Gastrocnemius medialis (tissue), 4 donors: ENCODE data around the gene C6orf89. TPM values are rescaled to one million over a fixed set of nuclear protein-coding genes. Genes with fewer than 3 reads are reported as not detected.

ENCODE experiments used
- ATAC-seq, 2 donors: fragments of 150-250 bp; one replicate each; pipeline ENCODE4 v1.9.1; 2016
- DNase-seq, 2 donors: peaks; one replicate each; pipeline ENCODE4 v3.0.0-alpha.2; 2019
- H3K27ac ChIP-seq, 4 donors: fragments of 200-600 bp; sonication (generic); 1 replicate in 1 of 4; 2 replicates in 3 of 4; pipeline ENCODE4 v1.5.1; 2016 to 2018; ENCODE audit warnings: mild to moderate bottlenecking in 2 of 4, moderate library complexity in 1 of 4
- H3K27me3 ChIP-seq, 3 donors: fragments of 200-600 bp; sonication (generic) in 2 of 3; 1 replicate in 1 of 3; 2 replicates in 2 of 3; pipeline versions ENCODE4 v1.5.1 to v1.6.0; 2016 to 2019; ENCODE audit warnings: mild to moderate bottlenecking in 1 of 3, moderate library complexity in 1 of 3
- H3K36me3 ChIP-seq, 2 donors: fragments of 200-600 bp; sonication (generic) in 1 of 2; one replicate each; pipeline ENCODE4 v1.5.1; 2017 to 2018
- H3K4me1 ChIP-seq, 2 donors: fragments of 200-600 bp; sonication (generic) in 1 of 2; one replicate each; pipeline ENCODE4 v1.5.1; 2016 to 2017; ENCODE audit warnings: mild to moderate bottlenecking in 2 of 2
- H3K4me3 ChIP-seq, 4 donors: fragments of 200-600 bp; sonication (generic) in 3 of 4; 1 replicate in 1 of 4; 2 replicates in 3 of 4; pipeline ENCODE4 v1.5.1; 2016 to 2019; ENCODE audit warnings: mild to moderate bottlenecking in 2 of 4
- H3K9me3 ChIP-seq, 3 donors: fragments of 200-600 bp; sonication (generic) in 2 of 3; 1 replicate in 1 of 3; 2 replicates in 2 of 3; pipeline ENCODE4 v1.5.1; 2016 to 2019
- CTCF ChIP-seq, 5 experiments: fragments of 450-650 bp in 3 of 5; fragments of 200-600 bp in 2 of 5; sonication (generic) in 2 of 5; IDR thresholded peaks in 4 of 5; conservative IDR thresholded peaks in 1 of 5; 1 replicate in 4 of 5; 2 replicates in 1 of 5; pipeline ENCODE4 v1.5.1; 2016 to 2019; ENCODE audit warnings: antibody characterized with exemption in 5 of 5, mild to moderate bottlenecking in 3 of 5, moderate library complexity in 3 of 5
- POLR2A ChIP-seq, 2 donors: fragments of 450-650 bp; IDR thresholded peaks; one replicate each; pipeline ENCODE4 v1.6.1; 2017; ENCODE audit warnings: antibody characterized with exemption in 2 of 2, mild to moderate bottlenecking in 2 of 2, moderate library complexity in 2 of 2
- in situ Hi-C, 4 donors: fragments of 200-750 bp; cut with MboI; loops; one replicate each; pipeline versions ENCODE4 v1.15.0 to v1.8.0; 2017; ENCODE audit warnings: low sequenced_read_pairs in 4 of 4
- intact Hi-C: fragments of 100-400 bp; cut with DNase I; formaldehyde crosslinking; loops from one replicate; pipeline ENCODE4 v1.15.1; 2023; ENCODE audit warnings: low total_unique reads
- total RNA-seq, 4 donors: library from RNA; depleted of rRNA; stranded (reverse); fragments of >200 nt; gene quantifications; one replicate each; pipeline versions ENCODE4 v1.1.0 to v1.2.3, GENCODE V29; 2016

The C6orf89 gene
- total RNA-seq, 4 donors from 2014 or later: 30.8 to 53.2 (median 38.8) TPM

GRCh38 chr6:36928547-36928918 lies 42.8 kb downstream of the C6orf89 start:
- H3K4me3 ChIP-seq: peak overlapping the region in 1 of 4 donors; percentile 20
- in situ Hi-C loops (no loop called here), intact Hi-C loops (loop anchor here (2.0 kb wide), 1 partner anchor 52 kb away; no protein-coding TSS in a partner anchor)
- no peaks in the 10 kb centered on the region for H3K27me3 ChIP-seq
- H3K27ac ChIP-seq: peak overlapping the region; percentile 72 to 89 (median 80)
- H3K9me3 ChIP-seq: no peaks in the 10 kb centered on the region
- TF ChIP-seq CTCF (IDR thresholded peaks at IDR 0.05 in 4 of 5, conservative IDR thresholded peaks at IDR 0.05 in 1 of 5) (no peak), POLR2A (IDR thresholded peaks at IDR 0.05) (no peak)
- H3K36me3 ChIP-seq: peaks cover 0 to 19% of the 10 kb centered on the region in 2 donors
- ATAC-seq (peak; percentile 7 to 52), DNase-seq (peak; percentile 37 to 67)
- H3K4me1 ChIP-seq: peaks cover 38 to 40% of the 10 kb centered on the region in 2 donors

DNA sequence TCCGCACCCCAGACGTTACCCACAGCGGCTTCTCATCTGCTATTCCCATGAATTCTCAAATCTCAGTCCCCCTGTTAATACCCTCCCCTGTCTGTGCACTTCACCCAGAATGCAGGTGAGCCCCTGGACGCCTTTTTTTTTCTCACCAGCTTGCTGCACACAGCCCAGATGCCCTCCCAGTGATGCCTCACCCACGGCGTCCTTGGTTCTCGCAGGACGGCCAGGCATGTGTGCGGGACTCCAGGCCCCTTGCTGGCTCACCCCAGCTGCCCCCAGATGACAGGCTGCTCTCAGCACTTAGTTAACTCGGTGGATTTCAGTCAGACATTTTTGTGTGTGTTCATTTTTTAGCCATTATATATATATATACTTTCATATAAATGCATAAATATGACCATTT lies 43.4 kb downstream of the C6orf89 start:
- intact Hi-C loops (loop anchor here (2.0 kb wide), 1 partner anchor 52 kb away; no protein-coding TSS in a partner anchor), in situ Hi-C loops (no loop called here)
- TF ChIP-seq POLR2A (IDR thresholded peaks at IDR 0.05): no peak
- no peak for TF ChIP-seq CTCF (IDR thresholded peaks at IDR 0.05 in 4 of 5, conservative IDR thresholded peaks at IDR 0.05 in 1 of 5)
- ATAC-seq (no peak), DNase-seq (no peak)
- Histone ChIP-seq H3K27ac (peak overlapping the region; percentile 72 to 89 (median 80)), H3K9me3 (no peaks in the 10 kb centered on the region), H3K36me3 (peaks cover 0 to 13% of the 10 kb centered on the region in 2 donors), H3K4me1 (peaks cover 38 to 40% of the 10 kb centered on the region in 2 donors), H3K27me3 (no peaks in the 10 kb centered on the region), H3K4me3 (no peak overlapping the region)

DNA sequence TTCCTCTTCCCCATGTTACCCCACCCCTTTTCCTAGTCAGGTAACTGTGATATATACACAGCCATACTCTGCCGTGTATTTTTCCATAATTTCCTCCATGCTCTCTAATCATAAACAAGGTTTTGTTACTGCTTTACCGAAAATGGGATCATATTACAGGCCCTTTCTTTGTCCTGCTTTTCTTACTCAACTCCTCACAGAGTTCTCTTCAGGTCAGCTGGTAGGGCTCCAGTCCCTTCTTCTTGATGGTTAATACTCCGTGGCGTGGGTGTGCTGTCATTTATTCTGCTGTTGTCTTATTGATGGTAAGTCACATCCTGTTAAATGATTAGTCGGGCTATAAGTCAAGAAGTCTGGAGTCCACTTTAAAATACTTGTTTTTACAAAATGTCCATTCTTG lies 43.9 kb downstream of the C6orf89 start:
- intact Hi-C loops: loop anchor here (2.0 kb wide), 1 partner anchor 51 kb away; no protein-coding TSS in a partner anchor
- Histone ChIP-seq H3K27me3 (no peaks in the 10 kb centered on the region), H3K4me3 (no peak overlapping the region), H3K4me1 (peaks cover 38 to 40% of the 10 kb centered on the region in 2 donors), H3K9me3 (no peaks in the 10 kb centered on the region), H3K36me3 (peaks cover 0 to 11% of the 10 kb centered on the region in 2 donors), H3K27ac (peak overlapping the region; percentile 72 to 89 (median 80))
- DNase-seq (peak in 1 of 2 donors; percentile 54), ATAC-seq (peak; percentile 47 to 55)
- TF ChIP-seq POLR2A (IDR thresholded peaks at IDR 0.05) (no peak), CTCF (IDR thresholded peaks at IDR 0.05 in 4 of 5, conservative IDR thresholded peaks at IDR 0.05 in 1 of 5) (no peak)
- in situ Hi-C loops: no loop called here

DNA sequence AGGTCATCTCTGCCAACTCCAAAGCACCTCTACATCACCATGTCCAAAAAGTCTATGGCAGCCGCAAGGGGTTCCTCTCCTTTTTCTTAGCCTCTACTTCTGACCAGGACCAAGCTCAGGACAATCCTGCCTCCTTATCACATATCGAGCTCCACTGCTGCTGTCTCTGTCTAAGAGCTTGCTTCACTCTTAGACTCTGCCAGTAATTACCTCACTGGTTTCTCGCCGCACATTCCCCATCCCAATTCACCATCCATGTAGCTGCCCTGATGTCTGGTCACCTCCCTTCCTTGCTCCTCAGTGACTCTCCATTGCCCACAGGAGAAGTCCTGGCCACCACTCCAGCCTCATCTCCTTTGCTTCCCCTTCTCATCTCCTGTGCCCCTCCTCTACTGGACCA lies 44.7 kb downstream of the C6orf89 start:
- ATAC-seq: no peak
- no peak for DNase-seq
- H3K36me3 ChIP-seq: peaks cover 0 to 3% of the 10 kb centered on the region in 2 donors
- H3K4me1 ChIP-seq: peaks cover 38 to 40% of the 10 kb centered on the region in 2 donors
- H3K27ac ChIP-seq: peak overlapping the region in 2 of 4 donors; percentile 7 to 89
- H3K9me3 ChIP-seq: no peaks in the 10 kb centered on the region
- intact Hi-C loops (no loop called here), in situ Hi-C loops (no loop called here)
- TF ChIP-seq POLR2A (IDR thresholded peaks at IDR 0.05): no peak
- no peak for TF ChIP-seq CTCF (IDR thresholded peaks at IDR 0.05 in 4 of 5, conservative IDR thresholded peaks at IDR 0.05 in 1 of 5)
- no peaks in the 10 kb centered on the region for H3K27me3 ChIP-seq
- no peak overlapping the region for H3K4me3 ChIP-seq

DNA sequence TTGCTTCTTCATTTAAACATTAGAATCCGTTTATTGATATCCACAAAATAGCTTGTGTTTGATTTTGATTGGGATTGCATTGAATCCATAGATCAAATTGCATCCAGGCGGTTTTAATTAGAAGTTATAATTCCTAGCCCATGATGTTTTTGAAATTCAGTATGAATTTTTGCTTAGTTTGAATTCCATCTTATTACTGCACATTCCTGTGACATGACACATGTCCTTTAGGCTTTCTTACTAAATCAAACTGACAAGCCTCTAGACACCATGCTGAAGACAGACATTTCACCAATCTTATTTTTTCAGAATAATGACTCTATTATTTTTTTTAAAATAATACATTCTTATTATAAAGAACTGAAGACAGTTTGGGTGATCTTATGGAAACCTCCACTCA lies 47.4 kb downstream of the C6orf89 start:
- in situ Hi-C loops: no loop called here
- TF ChIP-seq POLR2A (IDR thresholded peaks at IDR 0.05): no peak
- no peak for TF ChIP-seq CTCF (IDR thresholded peaks at IDR 0.05 in 4 of 5, conservative IDR thresholded peaks at IDR 0.05 in 1 of 5)
- H3K4me3 ChIP-seq: no peak overlapping the region
- no peaks in the 10 kb centered on the region for H3K36me3 ChIP-seq
- no peak for ATAC-seq
- H3K27me3 ChIP-seq: no peaks in the 10 kb centered on the region
- intact Hi-C loops: no loop called here
- peaks cover 24 to 27% of the 10 kb centered on the region in 2 donors for H3K4me1 ChIP-seq
- H3K27ac ChIP-seq: no peak overlapping the region
- DNase-seq: no peak
- no peaks in the 10 kb centered on the region for H3K9me3 ChIP-seq
